ENCODE results near the gene SYNJ2BP.
"Not testable (repeated sequence)": the region's sequence is repeated elsewhere in the genome, so short reads cannot be mapped to it uniquely, and the experiment has no call there.

The SYNJ2BP gene, protein sequence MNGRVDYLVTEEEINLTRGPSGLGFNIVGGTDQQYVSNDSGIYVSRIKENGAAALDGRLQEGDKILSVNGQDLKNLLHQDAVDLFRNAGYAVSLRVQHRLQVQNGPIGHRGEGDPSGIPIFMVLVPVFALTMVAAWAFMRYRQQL

DNA sequence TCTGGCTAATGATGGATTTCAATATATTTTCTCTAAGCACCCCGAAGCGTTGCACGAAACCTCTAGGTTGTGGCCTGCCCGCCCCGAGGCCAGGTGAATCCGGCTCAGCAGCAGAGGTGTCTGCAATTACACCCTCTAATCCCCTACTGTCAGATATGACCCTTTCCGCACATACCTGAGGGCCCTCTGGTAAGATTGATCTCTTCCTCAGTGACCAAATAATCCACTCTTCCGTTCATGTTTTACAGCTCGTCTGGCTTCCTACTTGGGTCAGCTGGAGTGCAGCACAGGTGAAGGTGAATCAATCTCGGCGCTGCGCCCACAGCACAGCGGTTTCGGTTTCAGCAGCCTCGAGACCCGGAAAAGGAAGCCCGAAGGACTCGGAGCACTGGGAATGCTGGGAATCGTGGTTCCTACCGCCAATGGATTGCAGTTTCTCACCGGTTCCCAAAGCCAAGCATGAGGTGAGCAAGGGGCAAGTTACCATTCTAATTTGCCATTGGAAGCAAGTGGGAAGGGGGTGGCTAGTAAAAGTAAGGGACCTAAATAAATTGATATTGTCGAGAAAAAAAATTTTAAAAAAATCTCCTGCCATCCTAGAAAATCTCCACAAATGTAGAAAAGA lies at the start of gene SYNJ2BP:
SYNJ2BP (minus strand) TSS at position 366 of the 625 bp plus-strand sequence; CDS start at position 239, 127 bp downstream.
- peak; percentile 69 for DNase-seq

DNA sequence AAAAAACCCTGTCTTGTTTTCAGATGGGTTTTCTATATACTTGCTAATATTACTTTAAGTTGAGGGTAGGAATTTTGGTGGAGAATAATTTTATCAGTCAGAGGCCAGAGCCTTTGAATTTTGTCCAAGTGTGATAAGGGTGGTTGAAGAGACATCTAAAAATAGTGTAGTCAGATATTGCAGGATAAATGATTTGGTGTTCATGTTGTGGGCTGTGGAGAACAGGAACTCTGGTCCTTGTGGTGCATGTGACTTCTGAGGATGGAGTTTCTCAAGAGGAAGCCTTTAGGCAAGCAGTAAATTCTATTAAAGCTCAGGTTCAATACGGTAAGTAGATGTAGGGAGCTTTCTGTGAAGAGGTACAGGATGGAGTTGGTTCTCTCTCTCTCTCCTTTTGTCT lies 37.8 kb upstream of the SYNJ2BP start:
- no peak for DNase-seq

DNA sequence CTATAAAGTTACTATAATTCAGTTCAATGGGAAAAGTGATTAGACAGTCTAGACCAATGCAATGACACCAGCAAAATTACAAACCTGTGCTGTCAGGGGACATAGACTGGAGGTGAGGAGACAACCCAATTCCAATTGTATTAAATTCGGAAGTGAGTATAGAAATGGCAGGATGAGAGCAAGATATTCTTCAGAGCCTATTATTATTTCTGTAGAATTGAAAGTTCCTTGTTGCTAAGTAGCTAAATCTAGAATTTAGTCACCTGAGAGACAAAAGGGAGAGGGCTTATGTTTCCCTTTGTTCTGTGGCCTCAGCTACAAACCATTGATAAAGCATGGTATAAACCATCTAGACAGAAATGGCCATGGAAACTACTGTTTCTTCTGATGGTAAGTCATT lies 35.0 kb upstream of the SYNJ2BP start, which contains the start of gene ADAM21:
ADAM21 (plus strand) TSS at position 301 of the 400 bp plus-strand sequence. CDS start 5,326 bp downstream, outside the sequence.
- DNase-seq, result no peak

DNA sequence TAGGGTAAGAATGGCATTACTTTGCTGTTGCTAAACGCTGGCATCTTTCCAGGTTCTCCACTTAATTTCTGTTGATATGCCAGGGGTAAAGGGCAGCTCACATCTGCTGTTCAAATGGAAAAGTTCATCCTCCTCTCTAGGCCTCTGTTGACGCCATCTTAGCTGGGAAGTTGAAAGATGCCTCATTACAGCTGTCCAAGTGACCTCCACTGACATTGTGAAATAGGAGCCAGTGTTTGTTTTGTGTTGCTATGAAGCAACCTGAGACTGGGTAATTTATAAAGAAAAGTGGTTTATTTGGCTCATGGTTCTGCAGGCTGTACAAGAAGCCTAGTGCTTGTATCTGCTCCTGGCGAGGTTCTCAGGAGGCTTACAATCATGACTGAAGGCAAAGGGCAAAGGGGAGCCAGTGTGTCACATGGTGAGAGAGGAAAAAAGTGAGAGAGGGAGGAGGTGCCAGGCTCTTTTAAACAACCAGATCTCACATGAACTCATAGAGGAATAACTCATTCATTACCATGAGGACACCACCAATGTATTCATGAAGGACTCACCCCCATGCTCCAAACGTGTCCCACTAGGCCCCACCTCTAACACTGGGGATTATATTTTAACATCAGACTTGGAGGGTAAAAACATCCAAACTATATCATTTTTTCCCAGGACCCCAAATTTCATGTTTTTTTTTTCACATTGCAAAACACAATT lies 31.9 kb upstream of the SYNJ2BP start:
- DNase-seq, result no peak

DNA sequence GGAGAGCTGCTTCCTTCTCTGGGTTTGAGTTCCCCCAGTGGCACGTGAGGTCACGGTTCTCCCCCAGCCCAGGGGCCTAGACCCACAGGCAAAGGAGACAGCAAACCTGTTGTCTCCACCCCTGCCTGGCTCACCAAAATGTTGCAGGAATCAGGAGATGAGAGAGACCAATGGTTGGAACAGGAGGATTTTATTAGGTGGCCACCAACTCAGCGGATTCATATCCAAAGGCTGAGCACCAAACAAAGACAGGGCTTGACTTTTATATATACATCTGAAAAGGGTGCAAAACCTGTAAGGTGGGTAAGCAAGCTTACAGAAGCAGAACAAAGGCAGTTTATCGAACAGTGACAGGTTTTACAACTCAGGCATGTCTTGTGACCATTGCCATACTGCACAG lies 25.9 kb upstream of the SYNJ2BP start:
- no peak for DNase-seq

DNA sequence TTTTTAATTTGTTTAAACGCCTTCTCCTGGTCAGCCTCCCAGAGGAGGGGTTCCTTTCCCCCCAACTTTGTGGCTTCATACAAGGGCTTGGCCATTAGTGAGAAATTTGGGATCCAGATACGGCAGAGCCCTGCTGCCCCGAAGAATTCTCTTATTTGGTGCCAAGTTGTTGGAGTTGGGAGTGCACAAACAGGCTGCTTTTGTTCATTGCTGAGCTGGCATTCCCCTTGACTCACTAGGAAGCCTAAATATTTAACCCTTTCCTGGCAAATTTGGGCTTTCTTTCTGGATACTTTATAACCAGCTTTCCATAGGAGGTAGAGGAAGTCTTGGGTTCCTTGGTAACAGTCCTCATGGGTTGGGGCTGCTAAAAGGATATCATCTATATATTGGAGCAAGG lies 24.8 kb upstream of the SYNJ2BP start:
- no peak for DNase-seq

DNA sequence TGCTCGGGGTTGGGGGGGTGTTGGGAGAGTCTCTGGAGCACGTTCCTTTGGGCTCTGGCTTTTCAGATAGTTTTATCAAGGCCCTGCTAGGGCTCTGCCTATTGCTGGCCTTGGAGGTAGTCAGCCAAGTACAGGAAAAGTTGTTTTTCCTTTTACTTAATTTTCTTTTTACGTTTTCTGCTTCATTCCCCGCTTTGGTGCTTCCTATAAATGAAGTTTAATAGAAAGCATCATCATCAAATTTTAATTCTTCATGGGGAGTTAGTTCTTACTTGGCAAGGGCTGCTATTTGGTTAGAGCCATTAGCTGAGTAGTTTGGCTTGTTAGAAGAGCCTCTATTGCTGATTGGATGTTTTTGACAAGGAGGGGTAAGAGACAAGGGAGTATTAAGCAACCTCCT lies 20.0 kb upstream of the SYNJ2BP start:
- no peak for DNase-seq

DNA sequence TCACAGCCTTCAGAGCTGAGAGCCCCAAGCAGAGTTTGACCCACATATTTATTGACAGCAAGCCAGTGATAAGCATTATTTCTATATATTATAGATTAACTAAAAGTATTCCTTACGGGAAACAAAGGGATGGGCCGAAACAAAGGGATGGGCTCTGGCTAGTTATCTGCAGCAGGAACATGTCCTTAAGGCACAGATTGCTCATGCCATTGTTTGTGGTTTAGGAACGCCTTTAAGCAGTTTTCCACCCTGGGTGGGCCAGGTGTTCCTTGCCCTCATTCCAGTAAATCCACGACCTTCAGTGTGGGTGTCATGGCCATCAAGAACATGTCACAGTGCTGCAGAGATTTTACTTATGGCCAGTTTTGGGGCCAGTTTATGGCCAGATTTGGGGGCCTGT lies 9.7 kb upstream of the SYNJ2BP start:
- DNase-seq, result not testable (repeated sequence)

DNA sequence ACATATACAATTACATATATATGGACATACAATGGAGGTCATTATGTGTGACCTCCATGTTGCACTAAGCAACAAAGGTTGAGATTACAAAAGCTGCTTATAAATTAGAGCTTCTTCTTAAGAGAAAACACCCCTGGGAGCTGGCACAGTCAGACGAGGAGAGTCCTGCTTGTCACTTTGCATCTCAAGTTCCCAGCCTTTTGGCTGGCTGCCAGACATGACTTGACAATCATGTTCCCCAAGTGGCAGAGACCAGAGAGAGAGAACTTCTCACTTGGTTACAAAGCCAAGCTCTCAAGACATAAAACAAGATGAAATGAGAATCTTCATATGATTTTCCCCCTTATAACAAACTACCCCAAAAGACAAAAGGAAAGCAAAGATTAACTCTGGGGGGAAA lies 8.5 kb upstream of the SYNJ2BP start:
- no peak for DNase-seq

DNA sequence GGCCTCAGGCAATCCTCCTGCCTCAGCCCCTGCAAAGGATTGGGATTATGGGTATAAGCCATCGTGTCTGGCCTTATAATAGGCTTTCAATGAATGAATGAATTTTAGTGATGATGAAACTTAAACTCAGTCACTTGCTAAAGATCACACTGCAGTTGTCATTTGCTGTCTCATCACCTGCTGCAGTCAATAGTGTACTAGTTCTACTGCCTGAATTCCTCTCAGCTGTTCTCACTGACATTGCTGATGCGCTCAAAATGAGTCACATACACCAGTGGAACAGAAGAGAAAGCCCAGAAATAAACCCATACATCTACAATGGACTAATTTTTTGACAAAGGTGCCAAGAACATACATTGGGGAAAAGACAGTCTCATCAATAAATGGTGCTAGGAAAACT lies 5.6 kb upstream of the SYNJ2BP start:
- DNase-seq, result no peak

DNA sequence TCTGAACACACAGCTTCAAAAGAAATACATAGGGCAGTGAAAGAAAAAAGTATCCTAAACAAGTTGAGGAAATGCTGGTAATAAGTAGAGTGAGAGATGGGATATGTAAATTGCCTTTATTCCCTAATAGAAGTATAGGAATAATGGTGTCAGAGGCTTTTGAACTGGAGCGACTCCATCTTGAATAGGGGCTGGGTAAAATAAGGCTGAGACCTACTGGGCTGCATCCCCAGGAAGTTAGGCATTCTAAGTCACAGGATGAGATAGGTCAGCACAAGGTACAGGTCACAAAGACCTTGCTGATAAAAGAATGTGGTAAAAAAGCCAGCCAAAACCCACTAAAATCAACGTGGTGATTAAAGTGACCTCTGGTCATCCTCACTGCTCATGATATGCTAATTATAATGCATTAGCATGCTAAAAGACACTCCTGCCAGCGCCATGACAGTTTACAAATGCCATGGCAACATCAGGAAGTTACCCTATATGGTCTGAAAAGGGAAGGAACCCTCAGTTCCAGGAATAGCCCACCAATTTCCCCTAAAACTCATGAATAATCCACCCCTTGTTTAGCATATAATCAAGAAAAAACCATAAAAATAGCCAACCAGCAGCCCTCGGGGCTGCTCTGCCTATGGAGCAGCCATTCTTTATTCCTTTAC lies 2.5 kb upstream of the SYNJ2BP start:
- not testable (repeated sequence) for DNase-seq

DNA sequence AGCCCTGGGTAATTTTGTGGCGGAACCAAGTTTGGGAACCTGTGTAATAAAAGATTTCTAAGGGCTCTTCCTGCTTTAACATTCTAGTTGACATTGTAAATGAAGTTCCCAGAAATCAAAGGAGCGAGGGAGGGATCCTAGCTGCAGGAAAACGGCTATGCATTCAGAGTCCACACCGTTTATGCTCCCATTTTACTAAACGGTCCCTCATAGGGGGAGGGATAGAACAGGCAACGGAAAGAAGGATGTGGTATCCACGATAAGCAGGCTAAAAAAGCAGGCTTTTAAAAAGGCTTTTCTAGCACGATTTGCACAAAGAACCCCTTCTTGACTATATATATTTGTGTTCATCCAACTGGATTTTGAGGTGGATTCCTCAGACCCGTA lies 559 bp downstream of the SYNJ2BP start:
- no peak for DNase-seq

DNA sequence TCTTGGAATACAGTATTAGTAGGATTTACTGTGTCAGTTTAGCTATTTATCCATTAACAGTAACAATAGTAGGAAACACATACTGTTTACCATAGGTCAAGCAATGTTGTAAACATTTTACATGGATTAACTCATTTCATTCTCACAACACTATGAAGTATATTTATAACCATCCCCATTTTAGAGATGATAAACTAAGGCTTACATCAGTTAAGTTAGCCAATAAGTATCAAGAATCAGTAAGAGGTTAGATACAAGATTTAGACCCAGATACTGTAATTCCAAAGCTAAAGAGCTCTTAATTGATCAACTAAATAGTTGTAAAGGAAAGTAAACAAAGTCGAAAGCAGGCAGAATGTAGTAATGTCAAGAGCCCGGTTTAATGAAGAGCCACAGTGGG lies 1.1 kb downstream of the SYNJ2BP start:
- DNase-seq, result no peak

DNA sequence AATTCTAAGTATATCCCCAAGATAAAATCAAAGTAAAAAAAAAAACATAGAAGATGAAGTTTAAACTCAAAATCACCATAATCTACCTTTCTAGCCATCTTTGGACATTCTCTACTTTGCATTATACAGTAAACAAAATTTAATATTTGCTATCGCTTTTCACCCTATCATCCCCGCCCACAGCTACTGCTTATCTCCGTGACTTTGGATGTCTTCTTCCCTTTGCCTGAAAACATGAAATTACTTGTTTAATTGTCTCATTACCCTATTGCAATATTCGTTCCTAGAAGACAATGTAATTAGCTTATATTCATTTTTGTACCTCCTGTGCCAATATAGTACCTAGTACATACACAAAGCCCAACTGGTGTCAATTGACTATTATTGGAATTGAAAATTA lies 9.3 kb downstream of the SYNJ2BP start:
- no peak for DNase-seq

DNA sequence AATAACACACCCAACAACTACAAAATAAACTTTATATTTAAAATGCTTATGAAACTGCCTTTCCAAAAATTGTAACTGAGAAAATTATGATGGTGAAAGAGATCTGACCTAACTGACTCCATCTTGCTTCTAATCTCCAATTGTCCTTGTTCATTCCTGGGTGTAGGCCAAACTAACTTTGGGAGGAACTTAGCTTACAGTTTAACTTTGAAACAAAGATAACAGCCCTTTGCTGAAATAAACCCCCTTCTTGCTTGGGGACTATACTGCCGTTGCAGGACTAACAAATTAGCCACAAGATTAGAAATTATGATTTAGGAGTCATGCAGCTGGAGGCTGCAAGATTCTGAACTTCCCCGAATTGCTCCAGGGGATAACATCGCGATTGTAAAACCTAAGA lies 10.7 kb downstream of the SYNJ2BP start:
- not testable (repeated sequence) for DNase-seq

DNA sequence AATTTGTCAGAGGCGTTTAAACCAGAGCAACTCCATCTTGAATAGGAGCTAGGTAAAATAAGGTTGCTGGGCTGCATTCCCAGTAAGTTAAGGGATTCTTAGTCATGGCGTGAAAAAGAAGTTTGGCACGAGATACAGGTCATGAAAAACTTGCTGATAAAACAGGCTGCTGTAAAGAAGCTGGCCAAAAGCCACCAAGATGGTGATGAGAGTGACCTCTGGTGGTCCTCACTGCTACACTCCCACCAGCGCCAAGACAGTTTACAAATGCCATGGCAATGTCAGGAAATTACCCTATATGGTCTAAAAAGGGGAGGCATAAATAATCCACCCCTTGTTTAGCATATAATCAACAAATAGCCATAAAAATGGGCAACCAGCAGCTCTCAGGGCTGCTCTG lies 13.6 kb downstream of the SYNJ2BP start:
- DNase-seq, result not testable (repeated sequence)

DNA sequence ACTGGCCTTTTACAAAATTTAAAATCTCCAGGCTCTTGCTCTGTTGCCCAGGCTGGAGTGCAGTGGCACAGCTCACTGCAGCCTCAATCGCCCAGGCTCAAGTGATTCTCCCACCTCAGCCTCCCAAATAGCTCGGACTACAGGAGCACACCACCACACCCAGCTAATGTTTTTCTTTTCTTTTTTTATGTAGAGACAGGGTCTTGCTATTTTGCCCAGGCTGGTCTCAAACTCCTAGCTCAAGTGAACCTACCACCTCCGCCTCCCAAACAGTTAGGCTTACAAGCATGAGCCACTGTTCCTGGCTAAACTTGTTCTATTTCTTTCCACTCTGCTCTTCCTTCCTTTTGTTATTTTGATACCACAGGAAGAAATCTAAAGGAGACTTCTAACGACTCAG lies 15.2 kb downstream of the SYNJ2BP start:
- DNase-seq, result no peak

DNA sequence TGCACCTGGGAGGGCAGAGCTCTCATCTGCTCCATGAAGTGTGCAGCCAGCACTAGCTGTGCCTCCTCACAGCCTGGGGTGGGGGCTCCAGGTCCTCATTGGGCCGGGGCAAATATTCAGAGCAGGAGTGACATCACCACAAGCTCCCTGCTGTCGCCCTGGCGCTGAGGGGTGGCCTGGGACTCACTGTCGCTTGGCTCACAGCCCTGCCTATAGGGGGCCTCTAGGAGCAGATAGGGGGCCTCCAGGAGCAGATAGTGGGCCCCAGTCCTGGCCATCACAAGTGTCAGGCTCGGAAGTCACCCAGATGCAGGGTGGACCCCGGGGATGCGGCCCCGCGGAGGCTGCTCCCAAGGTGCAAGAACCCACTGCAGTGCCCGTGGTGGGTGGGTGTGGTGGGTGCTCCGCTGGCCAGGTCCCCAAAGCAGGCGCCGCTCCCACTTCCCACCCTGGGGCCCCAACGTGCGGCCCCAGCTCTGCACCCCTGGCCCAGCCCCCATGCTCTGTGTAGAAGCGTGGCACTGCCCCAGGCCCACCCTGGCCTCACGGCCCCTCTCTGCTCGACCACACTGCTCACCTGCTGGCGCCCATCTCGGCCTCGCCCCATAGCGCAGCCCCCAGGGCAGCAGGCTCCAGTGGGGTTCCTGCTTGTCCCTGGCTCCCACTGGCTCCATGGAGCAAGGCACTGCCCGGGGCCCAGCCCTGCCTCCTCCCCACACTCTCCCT lies 18.0 kb downstream of the SYNJ2BP start:
- DNase-seq, result no peak

DNA sequence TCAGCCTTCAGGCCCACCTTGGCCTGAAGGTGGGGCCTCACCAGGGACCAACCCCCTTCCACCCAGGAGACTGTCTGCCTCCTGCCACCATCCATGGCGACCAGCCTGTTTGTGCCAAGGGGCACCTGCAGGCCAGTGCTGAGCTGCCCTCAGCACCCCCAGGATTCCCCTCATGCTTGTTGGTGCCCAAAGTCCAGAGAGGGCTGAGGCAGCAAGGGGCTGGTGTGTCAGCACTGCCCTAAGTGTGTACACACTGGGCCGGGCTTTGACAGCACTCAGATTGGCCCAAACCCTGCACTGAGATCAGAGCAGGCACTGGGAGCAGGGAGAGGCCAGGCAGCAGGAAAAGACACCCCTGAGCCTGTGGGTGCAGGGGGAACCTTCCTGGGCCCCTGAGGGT lies 18.6 kb downstream of the SYNJ2BP start:
- no peak for DNase-seq

DNA sequence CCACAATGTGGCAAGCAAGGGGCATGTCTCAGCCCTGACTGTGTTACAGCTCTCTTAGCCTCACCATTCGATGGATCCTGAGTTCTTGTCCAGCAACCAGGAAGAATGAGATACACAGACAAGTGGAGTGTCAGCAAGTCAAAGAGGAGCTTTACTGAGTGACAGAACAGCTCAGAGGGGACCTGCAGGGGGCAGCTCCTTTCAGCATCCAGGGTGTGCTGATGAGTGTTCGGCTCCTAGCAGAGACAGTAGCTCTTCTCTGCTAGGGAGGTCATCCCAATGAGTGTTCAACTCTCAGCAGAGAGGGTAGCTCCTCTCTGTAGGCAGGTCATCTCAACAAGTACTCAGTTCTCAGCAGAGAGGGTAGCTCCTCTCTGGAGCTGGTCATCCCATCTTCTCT lies 19.1 kb downstream of the SYNJ2BP start:
- no peak for DNase-seq

DNA sequence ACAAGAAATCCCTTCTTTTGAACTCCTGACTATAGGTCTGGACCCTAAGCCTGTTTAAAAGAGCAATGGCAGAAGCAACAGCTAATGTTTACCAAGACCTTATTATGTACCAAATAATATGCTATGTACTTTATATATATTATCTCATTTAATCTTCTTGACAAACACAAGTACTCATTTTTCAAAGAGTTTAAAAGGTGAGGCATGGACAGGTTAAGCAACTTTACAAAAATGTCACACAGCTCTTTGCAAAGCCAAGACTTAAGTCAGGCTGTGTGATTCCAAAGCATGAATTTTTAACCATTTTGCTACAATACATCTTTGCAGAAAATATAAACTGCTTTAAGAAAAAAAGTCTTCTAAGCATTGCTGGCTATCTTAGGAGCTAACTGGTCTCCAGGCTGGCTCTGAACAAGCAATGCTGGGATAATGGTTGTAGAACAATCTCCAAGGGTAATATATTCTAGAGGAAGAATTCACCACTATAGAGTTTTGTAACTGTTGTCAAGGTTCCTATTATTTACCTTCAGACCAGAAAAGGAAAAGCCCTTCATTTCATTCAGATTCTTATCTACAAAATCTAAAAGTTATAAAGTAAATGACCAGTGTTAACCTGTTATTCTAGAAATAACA lies 22.1 kb downstream of the SYNJ2BP start:
- no peak for DNase-seq

DNA sequence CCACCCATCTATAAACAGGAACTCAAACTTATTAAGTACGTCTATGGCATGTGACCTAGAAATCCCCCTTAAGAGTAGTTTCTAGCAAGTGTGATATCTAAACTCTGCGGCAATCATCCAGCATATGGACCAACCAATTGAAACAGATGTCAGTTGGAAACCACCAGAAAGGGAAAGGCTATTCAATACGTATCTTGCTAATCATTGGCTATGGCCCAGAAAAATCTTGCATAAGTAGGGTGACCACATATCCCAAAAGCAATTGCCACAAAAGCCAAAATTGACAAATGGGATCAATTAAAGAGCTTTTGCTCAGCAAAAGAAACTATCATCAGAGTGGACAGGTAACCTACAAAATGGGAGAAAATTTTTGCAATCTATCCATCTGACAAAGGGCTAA lies 24.2 kb downstream of the SYNJ2BP start:
- DNase-seq, result no peak

Measured in NCI-H774 (cell line).